DND-41 (cell line): ENCODE results near the gene ITGB1BP1.

Source experiments
- EZH2 ChIP-seq: IDR thresholded peaks from 3 replicates; pipeline ENCODE4 v1.6.1; 2012; ENCODE audit warnings: borderline replicate concordance, low read depth, mild to moderate bottlenecking, moderate library complexity, low read length, inconsistent platforms; ENCODE audit not compliant: severe bottlenecking
- TF ChIP-seq, protein P1 (sequence below): IDR thresholded peaks from 2 replicates; pipeline ENCODE4 v1.5.1; 2012; ENCODE audit warnings: borderline replicate concordance, low read length, moderate library complexity, mild to moderate bottlenecking; ENCODE audit not compliant: poor library complexity, severe bottlenecking; ENCODE audit errors: extremely low read depth

DNA sequence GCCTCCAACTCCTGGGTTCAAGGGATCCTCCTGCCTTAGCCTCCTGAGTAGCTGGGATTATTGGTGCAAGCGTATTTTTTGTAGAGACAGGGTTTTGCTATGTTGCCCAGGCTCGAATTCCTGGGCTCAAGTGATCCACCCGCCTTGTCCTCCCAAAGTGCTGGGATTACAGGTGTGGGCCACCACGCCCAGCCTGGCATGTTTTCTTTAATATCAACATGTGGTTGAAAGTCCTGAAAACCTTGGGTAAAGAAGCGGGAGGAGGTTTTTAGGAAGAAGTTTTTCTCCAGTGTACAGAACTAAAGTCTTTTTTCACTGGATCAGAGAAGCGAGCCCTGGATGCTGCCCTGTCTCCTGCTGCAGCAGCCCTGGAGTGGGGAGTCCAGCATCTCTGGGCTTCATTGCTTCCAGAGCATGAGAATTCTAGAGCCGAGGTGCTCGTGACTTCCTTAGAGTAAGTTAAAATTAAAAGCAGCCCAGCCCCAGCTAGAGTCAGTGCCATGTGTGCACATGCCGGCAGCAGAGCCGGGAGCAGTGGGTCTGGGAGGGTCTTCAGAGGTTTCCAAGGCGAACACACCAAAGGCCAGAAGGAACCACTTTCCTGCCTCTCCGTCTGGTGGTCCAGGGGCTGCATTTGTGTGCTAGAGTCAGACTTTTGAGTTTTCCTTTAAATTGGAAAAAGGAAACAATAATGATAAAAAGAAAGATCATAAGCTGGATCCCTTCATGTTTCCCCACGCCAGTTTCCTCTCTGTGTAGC, 31.2 kb downstream of the ITGB1BP1 start:
- TF ChIP-seq, protein P1, sequence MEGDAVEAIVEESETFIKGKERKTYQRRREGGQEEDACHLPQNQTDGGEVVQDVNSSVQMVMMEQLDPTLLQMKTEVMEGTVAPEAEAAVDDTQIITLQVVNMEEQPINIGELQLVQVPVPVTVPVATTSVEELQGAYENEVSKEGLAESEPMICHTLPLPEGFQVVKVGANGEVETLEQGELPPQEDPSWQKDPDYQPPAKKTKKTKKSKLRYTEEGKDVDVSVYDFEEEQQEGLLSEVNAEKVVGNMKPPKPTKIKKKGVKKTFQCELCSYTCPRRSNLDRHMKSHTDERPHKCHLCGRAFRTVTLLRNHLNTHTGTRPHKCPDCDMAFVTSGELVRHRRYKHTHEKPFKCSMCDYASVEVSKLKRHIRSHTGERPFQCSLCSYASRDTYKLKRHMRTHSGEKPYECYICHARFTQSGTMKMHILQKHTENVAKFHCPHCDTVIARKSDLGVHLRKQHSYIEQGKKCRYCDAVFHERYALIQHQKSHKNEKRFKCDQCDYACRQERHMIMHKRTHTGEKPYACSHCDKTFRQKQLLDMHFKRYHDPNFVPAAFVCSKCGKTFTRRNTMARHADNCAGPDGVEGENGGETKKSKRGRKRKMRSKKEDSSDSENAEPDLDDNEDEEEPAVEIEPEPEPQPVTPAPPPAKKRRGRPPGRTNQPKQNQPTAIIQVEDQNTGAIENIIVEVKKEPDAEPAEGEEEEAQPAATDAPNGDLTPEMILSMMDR = no peak
- no peak for TF ChIP-seq EZH2
